ENCODE results near the gene OTUD5. TPM values are rescaled to one million over a fixed set of nuclear protein-coding genes. Genes with fewer than 3 reads are reported as not detected.

OTUD5 gene
- polyA plus RNA-seq, 3 donors = 65.9 to 68.3 (median 66.0) TPM

DNA sequence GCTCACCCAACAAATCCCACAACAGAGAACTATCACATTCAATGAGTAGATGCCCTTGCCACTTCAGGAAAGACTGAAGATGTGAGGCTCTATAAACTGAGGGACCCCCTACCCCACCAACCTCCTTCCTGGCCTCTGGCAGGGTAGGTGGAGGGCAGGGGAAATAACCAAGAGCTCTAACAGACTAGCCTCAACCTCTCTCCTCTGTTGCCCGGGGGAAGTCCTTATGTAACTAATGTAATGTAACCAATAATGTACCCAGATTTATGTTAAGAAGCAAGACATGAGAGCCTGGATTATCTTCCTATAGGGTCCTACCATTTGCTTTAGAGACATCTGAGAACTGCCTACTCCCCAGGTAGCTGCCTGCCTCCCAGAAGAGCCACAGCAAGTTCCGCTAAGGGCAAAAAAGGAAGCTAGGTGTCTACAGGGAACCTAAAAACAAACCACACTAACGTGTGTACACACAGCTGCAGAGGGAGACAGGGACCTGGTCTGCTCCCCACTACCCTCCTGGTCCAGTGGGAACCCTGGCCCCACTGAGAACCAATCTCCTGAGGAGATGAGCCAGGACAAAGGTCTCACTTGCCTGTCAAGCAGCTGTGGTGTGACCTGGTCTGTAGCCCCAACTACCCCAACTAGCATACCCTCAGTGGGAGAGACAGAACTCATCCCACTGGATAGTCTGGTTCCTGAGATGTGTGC lies 17.7 kb downstream of the OTUD5 start:
- no peak for DNase-seq

DNA sequence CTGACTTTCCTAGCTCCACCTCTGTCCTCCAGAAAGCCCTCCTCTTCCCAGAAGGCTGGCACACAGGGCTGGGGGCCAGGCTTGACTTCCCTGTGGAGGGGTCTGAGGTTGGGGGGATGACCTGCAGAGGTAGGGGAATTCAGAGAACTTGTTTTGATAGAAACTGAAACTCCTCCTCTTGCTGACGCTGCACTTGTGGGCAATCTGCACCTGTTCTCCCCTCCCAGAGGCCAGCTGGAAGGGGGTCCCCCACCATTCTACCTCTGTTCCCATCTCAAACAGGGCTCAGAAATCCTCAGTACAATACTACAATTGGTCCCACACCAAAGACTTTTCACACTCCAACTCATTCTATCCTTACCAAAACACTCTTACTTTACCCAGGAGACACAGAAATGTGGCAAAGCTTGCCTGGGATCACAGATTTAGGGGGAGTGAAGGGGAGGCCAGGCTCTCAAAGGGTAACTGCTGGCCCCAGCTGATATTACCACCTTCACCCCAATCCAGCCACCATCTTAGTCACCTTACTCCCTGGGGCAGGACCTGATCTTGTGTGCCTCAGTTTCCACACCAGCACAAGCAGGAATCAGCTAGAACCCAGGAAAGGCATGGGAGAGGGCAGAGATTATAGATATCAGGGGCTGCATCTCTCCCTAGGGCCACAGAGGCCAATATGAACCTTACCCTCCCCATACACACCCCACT lies 18.5 kb downstream of the OTUD5 start:
- no peak for DNase-seq

DNA sequence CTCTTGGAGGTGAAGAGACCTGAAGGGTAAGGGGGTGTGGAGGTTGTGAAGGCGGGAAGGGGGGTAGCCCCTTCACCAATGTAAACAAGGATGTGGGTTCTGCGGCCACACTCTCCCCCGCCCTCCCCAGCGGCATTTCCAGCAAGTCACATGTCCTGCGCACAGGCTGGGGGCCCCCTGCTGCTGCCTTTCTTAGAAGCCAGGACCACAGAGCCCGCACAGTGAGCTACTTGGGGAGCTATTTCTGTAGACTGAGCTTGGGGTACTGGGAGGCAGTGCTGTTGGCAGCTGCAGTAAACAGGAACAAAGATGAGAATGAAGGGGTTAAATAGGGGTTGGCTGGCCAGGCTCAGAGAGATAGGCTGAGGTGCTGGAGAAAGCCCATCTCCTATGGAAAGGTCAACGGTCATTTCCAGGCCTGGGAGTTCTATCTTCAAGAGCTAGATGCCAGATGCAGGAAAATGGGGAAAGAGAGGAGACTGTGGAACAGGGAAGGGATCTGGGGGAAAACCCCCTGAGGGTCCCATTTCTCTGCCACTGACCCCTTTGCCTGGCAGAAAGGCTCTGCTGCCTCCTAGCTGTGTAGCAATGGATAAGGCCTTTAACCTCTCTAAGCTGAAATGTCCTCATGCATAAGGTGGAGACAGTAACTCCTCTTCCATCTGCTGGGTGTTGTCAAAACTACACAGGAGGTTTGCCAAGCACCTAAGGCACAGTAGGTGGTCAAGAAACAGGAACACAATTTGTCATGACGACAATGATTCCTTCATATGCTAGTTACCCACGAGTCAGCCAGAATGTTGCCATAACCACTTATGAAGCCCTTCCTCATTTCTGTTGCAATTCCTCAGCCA lies 20.1 kb downstream of the OTUD5 start:
- no peak for DNase-seq

DNA sequence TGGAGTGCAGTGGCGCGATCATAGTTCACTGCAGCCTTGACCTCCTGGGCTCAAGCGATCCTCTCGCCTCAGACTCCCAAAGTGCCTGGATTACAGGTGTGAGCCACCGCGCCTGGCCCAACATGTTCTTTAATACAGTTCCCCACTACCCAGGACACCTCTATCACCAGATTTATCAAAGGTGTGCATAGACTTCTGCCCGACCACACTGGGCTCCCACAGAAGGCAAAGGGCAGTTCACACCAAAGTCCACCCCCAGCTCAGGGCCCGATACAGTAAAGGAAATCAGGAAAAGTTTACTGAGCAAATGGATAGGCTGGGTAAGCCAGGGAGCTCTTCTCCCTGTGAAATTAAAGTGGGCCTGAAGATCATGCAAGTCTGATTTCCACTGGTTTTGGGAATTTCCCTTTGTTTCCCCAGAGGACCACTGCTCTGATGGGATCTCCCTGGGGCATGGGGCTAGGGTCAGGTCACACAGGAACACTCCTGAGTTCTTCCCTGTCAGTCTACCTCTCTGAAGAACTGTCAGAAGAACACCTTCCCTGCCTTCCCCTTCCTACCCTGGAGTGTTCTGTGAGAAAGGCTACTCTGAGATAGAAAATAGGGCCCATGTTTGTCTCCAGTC lies 20.9 kb downstream of the OTUD5 start:
- DNase-seq = no peak

DNA sequence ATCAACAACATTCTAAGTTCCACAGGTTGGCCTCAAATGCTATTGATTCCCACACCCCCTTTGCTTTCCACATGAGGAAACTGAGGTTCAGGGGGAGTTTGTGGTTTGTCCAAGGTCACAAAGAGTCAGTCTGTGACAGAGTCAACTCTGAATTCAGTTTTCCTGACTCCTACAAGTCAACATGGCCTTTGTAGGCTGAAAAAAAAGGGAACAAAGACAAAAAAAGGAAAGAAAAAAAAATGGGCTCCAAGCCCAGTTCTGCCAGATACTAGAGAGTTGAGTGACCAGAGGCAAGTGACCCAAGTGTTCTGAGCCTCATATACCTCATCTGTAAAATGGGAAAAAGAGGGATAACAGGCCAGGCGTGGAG lies 22.1 kb downstream of the OTUD5 start:
- no peak for DNase-seq

DNA sequence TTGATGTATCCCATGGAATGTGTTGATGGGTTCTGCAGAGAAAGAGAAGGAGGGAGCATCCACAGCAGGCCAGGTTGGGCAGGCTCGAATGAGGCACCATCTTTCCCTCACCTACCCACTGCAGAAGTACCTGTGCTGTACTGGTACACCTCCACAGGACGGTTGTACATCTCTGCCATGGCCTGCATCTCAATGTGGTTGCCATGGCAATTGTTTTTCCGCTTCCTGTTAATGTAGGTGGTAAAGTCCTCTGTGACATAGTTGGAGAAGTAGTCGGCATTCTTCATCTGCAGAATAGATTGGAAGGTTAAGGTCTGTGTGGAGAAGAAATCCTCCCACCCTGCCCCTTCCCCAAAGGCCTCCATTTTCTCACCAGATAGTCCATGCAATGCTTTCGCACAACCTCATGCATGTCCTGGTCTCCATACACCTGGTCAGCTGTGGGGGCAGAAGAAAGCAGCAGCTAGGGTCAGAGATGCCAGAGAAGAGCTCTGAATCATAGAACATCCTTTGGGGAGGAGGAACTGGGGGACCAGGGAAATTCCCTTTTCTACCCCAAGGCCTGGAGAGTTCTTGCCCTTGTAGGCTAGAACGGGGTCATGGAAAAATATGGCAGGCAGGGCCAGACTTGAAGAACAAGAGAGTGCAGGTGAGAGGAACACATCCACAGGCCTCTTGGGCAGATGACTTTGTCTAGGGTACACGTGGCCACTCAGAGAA lies 22.7 kb downstream of the OTUD5 start:
- no peak for DNase-seq

DNA sequence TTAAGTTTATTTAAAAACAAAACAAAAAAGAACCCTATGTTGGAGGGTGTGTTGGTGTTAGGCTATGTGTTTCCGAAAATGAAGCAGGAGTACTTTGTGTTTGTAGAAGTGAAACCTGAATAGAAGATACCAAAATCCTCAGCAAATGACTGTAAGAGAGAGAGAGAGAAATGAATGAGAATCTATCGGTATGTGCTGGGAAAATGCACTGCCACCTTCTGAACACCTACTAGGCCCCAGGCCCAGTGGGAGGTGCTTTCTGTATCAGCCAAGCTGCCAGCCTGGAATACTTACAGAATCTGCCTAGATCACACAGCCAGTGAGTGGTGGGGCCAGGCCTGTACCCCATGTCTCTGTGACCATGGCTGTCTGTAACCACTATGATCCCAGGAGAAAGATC lies 23.6 kb downstream of the OTUD5 start:
- no peak for DNase-seq

DNA sequence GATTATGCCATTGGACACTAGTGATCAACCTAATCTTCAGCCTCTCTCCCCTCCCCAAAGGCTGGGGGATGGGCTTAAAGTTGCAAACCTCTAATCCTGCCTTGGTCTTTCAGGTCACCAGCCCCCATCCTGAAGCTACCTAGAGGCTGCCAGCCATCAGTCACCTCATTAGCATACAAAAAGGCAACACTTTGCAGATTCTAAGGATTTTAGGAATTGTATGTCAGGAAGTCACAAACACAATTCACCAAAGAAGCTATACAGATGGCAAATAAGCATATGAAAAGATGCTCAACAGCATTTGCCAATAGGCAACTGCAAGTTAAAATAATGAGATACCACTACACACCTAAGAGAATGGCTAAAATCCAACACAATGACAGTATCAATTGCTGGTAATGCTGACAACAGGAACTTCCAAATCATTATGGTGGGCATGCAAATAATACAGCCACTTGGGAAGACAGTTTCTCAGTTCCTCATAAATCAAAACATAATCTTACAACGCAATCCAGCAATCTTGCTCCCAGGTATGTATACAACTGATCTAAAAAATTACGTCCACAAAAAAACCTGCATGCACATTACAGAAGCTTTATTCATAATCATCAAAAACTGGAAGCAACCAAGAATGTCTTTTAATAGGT lies 29.5 kb downstream of the OTUD5 start:
- DNase-seq = no peak

DNA sequence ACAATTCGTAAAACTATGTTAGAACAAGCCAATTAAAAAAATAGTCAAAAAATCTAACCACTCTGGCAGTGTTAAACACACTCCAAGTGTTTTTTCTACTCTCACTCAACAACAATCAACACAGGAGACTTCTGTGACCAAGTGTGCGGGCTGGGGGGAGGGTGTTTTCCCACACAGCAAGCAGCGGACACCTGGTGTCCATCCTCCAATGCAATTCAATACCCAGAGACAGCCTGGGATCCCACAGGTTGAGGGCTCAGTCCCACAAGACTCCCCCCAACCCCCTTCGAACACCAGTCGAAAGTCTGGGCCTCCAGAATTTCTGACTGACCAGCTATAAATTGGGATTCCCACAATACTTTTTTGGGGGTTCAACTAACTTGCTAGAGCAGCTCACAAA lies 30.3 kb downstream of the OTUD5 start:
- DNase-seq = no peak

DNA sequence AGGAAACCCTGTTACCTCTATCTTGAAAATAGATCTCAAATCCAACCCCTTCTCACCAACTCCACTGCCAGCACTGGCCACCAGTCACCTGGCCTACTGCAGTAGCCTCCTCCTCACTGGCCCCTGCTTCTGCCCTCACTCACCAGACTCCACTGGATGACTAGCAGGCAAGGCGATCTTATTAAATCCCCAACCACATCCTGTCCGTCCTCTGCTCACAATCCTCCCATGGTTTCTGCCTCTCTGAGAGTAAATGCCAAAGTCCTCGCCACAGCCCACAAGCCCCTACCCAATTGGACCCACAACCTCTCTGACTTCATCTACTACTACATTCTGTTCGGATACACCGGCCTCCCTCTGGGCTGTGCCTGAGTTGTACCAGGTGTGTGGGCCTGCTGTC lies 33.1 kb downstream of the OTUD5 start:
- no peak for DNase-seq

DNA sequence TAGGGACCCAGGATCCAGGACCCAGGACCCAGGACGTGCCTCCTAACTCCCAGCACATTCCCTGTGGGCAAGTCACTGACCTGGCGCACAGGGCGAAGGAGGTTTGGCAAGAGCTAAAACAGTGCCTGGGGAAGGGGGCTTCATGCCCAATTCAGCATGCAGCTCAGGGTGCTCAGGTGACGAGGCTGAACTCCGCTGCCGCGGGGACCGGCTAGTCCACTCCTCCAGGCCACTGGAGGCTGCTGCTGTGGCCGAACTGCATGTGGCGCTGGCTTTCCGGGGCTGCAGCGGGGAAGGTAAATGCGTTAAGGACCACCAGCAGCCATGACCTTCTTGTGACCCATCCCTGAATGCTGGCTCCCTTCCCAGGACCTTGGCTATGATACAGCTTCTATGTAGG lies 33.6 kb downstream of the OTUD5 start:
- no peak for DNase-seq

DNA sequence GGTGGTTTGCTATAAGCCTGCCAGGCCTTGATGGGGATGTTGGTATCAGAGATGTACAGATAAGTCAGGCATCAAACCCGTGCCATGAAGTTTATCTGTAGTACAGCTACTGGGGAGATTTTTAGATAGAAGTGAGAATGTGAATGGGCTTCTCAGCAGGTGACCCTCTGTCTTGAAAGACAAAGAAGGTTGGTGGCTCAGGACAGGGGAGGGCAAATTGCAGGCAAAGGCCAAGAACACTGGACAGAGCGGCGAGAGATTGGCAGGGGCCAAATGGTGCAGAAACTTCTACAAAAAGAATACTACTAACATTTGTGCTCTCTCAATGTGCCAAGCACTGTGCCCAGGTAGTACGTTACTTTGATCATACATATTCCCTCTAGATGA lies 36.7 kb downstream of the OTUD5 start:
- DNase-seq = no peak

DNA sequence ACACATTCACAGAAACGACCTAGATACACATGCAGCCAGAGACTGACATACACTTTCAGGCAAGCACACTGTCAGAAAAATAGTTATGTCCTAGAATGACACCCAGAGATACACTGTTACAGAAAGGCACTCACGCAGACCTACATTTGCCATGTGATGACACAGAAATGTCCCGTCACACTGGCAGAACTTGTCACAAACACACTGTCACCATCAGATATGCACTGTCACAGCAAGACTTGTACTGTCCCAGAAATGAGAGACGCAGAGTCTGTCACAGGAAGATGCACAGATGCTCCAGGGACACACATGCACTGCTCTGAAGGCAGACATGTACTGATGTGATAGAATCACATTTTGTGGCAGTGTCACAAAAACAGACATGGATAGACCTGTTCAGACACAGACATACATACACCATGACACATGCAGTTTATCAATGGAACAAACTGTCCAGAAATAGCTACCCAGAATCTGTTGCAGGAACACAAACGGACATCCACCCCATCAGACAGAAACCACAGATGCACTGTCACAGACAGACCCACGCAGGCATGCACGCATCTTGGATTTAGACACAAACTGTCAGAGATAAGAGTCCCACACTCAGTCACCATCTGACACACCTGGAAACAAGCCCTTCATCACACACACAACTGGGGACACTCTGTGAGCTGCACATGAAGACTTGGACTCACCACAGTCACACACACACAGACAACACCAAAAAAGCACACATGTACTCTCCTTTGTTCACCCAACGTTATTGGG lies 37.3 kb downstream of the OTUD5 start:
- DNase-seq = no peak

DNA sequence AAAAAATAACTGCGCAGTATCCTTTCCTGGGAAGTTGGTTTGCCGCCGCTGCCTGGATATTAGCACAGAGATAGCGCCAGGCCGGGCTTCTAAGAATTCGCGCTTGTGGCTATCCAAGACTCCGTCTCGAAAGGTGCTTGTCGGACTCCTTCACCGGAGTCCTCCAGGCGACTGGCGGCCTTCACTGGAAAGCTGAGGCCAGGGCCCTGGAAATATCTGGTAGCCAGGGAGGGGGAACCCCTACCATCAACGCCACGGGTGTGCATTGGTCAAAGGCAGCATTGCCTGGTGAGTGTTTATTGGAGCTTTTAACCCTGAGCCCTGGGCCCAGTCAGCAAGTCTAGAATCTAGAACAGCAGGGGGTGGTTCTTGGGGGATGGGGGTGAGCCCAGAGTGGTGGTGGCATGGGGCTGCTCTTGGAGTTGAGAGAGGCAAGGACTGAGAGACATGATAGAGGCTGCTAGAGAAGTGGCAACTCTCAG lies 38.0 kb downstream of the OTUD5 start:
- no peak for DNase-seq

DNA sequence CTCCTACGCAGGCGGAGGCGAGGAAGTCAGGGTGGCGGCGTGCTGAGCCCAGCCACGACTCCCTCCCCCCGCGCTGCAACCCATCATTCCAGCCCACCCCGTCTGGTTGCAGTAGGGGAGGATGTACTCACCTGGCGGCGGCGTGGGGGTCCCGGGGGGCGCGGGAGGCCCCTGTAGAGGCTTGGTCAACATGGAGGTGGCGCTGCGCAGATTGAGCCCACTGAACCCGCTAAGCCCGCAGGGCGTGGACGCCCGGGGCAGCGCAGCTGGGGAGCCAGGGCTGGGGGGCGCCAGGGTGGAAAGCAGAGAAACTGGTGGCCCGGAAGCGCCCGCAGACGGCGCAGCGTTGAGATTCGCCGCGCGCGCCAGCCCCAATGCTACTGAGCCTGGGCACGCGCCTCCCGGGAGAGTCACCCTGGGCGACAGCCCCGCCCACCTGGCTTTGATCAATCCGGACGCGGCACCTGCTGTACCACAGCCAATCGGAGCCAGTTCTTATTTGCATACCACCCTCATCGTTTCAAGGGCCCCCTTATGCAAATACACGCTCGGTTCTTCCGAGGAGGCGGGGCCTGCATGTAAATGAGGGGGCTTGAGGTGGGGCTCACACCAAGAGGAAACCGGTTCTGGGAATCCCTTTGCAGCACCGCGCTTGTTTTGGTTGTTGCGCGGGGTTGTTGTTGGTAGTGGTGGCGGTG lies 38.6 kb downstream of the OTUD5 start, which contains the start of gene PIM2:
Gene PIM2, minus strand, starts transcription at position 382 of the 698 bp plus-strand sequence. Its CDS starts 190 bp downstream, at position 192.
- peak; percentile 87 for DNase-seq

DNA sequence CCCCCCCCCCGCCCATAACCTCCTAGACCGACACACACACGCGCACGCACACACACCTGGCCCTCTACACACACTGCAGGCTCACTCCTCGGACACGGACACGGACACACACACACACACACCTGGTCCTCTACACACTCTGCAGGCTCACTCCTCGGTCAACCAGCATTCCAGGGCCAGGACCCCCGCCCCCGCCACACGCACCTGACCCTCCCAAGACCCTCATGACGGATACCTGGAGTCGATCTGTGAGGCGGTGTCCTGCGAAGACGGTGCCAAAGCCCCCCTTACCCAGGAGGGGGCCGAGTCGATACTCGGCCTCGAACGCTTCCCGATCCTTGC lies 39.1 kb downstream of the OTUD5 start:
- DNase-seq = no peak

DNA sequence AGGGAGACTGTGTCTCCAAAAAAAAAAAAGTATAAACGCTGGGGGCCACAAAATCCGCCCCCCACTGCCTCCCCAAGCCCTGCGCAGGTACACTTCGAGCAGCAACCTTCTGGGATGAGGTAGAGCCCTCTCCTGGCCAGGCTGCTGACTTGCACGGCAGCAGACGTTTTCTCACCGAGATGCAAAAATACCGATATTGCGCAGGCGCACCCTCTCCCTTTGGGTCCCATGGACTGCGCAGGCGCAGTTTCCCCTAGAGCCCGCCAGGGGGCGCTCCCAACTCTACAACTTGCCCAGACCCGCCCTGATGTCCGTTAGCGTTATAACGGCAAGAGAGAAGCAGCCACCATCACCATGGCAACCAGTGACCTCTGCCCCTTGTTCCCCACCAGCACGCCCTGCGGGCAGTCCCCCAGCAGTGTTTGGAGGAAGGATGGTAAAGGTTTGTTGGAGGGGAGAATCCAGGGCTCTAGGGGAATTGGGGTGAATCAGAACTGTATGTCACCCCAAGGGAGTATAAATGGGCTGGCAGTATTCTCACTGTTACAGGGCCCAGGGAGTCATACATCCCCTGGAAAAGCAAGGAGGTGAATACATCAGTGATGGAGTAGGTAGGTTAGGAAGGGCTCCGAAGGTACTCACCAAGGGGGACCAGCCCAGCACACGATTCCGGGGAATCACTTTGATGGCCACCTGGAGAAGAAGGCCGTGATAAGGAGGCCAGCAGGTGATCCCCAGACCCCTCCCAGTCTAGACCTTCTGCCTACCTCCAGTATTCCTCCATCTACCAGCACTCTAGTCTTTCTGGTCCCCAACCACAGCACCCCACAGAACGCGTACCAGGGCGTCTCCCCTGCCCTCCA lies 40.0 kb downstream of the OTUD5 start:
- DNase-seq = peak; percentile 85
